ENCODE results near the gene NTPCR. TPM values are rescaled to one million over a fixed set of nuclear protein-coding genes. Genes with fewer than 3 reads are reported as not detected.

Gene NTPCR
- total and polyA plus RNA-seq, 8 donors, result 35.1 to 68.3 (median 56.8) TPM

GRCh38 chr1:232962761-232963745, 12.6 kb downstream of the NTPCR start:
- peak; percentile 68 for ATAC-seq
- peak in 2 of 4 donors; percentile 55 to 79 for DNase-seq

GRCh38 chr1:232964601-232965000, 14.2 kb downstream of the NTPCR start:
- Histone ChIP-seq H3K4me3 (no peak overlapping the region), H3K4me1 (peaks cover 0 to 18% of the 10 kb centered on the region in 2 donors), H3K9me3 (no peaks in the 10 kb centered on the region), H3K27me3 (no peaks in the 10 kb centered on the region), H3K36me3 (peaks cover 0 to 7% of the 10 kb centered on the region in 2 donors), H3K27ac (no peak overlapping the region)
- intact Hi-C loops (cut with DNase I), result no loop called here
- no peak for TF ChIP-seq CTCF (IDR thresholded peaks at IDR 0.05)
- ATAC-seq (no peak), DNase-seq (no peak)

More at GRCh38 chr1:232962761-232963745, 12.6 kb downstream of the NTPCR start:
- no peak for TF ChIP-seq CTCF (IDR thresholded peaks at IDR 0.05)
- peaks cover 0 to 18% of the 10 kb centered on the region in 2 donors for H3K4me1 ChIP-seq
- peak overlapping the region; percentile 59 to 71 for H3K27ac ChIP-seq
- H3K27me3 ChIP-seq, result no peaks in the 10 kb centered on the region
- H3K36me3 ChIP-seq, result peaks cover 0 to 19% of the 10 kb centered on the region in 2 donors
- intact Hi-C loops (cut with DNase I), result no loop called here
- peaks cover 0 to 7% of the 10 kb centered on the region in 2 donors for H3K9me3 ChIP-seq
- H3K4me3 ChIP-seq, result no peak overlapping the region

GRCh38 chr1:232965124-232965911, 14.9 kb downstream of the NTPCR start:
- DNase-seq (no peak), ATAC-seq (no peak)
- Histone ChIP-seq H3K4me3 (no peak overlapping the region), H3K9me3 (no peaks in the 10 kb centered on the region), H3K27me3 (no peaks in the 10 kb centered on the region), H3K27ac (no peak overlapping the region), H3K4me1 (peaks cover 0 to 18% of the 10 kb centered on the region in 2 donors), H3K36me3 (peaks cover 0 to 9% of the 10 kb centered on the region in 2 donors)
- no peak for TF ChIP-seq CTCF (IDR thresholded peaks at IDR 0.05)
- intact Hi-C loops (cut with DNase I), result no loop called here

- no peak for TF ChIP-seq CTCF (IDR thresholded peaks at IDR 0.05)
- Histone ChIP-seq H3K36me3 (peaks cover 0 to 14% of the 10 kb centered on the region in 2 donors), H3K27ac (no peak overlapping the region), H3K4me3 (no peak overlapping the region), H3K9me3 (no peaks in the 10 kb centered on the region), H3K27me3 (no peaks in the 10 kb centered on the region), H3K4me1 (peaks cover 0 to 18% of the 10 kb centered on the region in 2 donors)
- ATAC-seq (no peak), DNase-seq (no peak)
- intact Hi-C loops (cut with DNase I), result no loop called here
Observed at GRCh38 chr1:232965912-232966217, 15.5 kb downstream of the NTPCR start.

DNA sequence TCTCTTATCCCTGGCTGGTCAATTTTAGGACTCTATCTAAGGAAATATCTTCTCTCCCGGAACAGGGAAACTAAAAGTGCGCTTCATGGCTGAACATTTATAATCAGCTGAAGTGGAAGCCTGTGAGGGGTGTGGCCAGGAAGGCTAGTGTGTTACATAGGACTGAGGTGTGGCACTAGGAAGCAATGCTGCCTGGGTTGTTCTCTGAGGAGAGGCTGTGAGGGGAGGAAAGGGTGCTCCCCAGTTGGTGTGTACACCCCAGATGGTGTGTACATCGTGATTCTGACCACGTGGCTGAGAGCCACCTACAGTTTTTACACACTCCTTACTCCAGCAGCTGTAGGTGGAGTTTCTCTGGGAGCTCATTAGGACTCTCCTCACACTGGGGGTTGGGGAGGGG, 16.3 kb downstream of the NTPCR start:
- DNase-seq (peak in 1 of 4 donors; percentile 31), ATAC-seq (peak; percentile 91)
- Histone ChIP-seq H3K4me1 (peaks cover 0 to 18% of the 10 kb centered on the region in 2 donors), H3K27ac (no peak overlapping the region), H3K27me3 (no peaks in the 10 kb centered on the region), H3K36me3 (peaks cover 0 to 22% of the 10 kb centered on the region in 2 donors), H3K4me3 (no peak overlapping the region), H3K9me3 (no peaks in the 10 kb centered on the region)
- TF ChIP-seq CTCF (IDR thresholded peaks at IDR 0.05), result no peak
- intact Hi-C loops (cut with DNase I), result no loop called here

All from left lung (tissue), 10 donors.